DMS153 treated with DMSO at 0.1 percent for 48 hours (cell line): Measurements from ENCODE around the gene LGMN.

Experiments
- DNase-seq: peaks from one replicate; lab custom pipeline; 2025; ENCODE audit not compliant: unreplicated experiment; lab: John Stamatoyannopoulos, UW

LGMN gene

GRCh38 chr14:92728759-92729364, 19.6 kb downstream of the LGMN start:
- DNase-seq: no peak

- DNase-seq: no peak
Measured at GRCh38 chr14:92726933-92727262, 21.5 kb downstream of the LGMN start.

- no peak for DNase-seq
Measured at GRCh38 chr14:92726135-92726932, 22.1 kb downstream of the LGMN start.

GRCh38 chr14:92724516-92725340, 23.7 kb downstream of the LGMN start:
- DNase-seq: no peak

GRCh38 chr14:92719890-92720323, 28.5 kb downstream of the LGMN start:
- DNase-seq: peak; percentile 82

GRCh38 chr14:92719421-92719820, 29.0 kb downstream of the LGMN start:
- DNase-seq: no peak

- DNase-seq: no peak
Measured at GRCh38 chr14:92718664-92719063, 29.8 kb downstream of the LGMN start.

- DNase-seq: no peak
Measured at GRCh38 chr14:92717571-92718042, 30.8 kb downstream of the LGMN start.

GRCh38 chr14:92716131-92716530, 32.3 kb downstream of the LGMN start:
- DNase-seq: no peak

GRCh38 chr14:92714739-92715307, 33.6 kb downstream of the LGMN start:
- peak; percentile 48 for DNase-seq

- DNase-seq: no peak
Measured at GRCh38 chr14:92712654-92713051, 35.8 kb downstream of the LGMN start.

GRCh38 chr14:92711976-92712653, 36.3 kb downstream of the LGMN start:
- no peak for DNase-seq

GRCh38 chr14:92710001-92710341, 38.5 kb downstream of the LGMN start:
- DNase-seq: no peak

GRCh38 chr14:92709340-92710000, 39.0 kb downstream of the LGMN start:
- DNase-seq: no peak

- DNase-seq: no peak
Measured at GRCh38 chr14:92706386-92706785, 42.0 kb downstream of the LGMN start.

- DNase-seq: no peak
Measured at GRCh38 chr14:92704821-92705220, 43.6 kb downstream of the LGMN start.

- DNase-seq: no peak
Measured at GRCh38 chr14:92704036-92704804, 44.2 kb downstream of the LGMN start.

GRCh38 chr14:92703516-92703915, 44.9 kb downstream of the LGMN start:
- no peak for DNase-seq

- no peak for DNase-seq
Measured at GRCh38 chr14:92702441-92702918, 45.9 kb downstream of the LGMN start.

GRCh38 chr14:92701826-92702225, 46.6 kb downstream of the LGMN start:
- DNase-seq: no peak
